Measurements from ENCODE around the gene ZNF595. TPM values are rescaled to one million over a fixed set of nuclear protein-coding genes. Genes with fewer than 3 reads are reported as not detected.
A peak's percentile ranks its signal among the peaks of the same experiment; 100 is the strongest.

Gene ZNF595
- total and polyA plus RNA-seq, 2 donors (not counting 1 experiment from before 2014, with no cell fraction given), result 16.8 to 18.9 TPM

DNA sequence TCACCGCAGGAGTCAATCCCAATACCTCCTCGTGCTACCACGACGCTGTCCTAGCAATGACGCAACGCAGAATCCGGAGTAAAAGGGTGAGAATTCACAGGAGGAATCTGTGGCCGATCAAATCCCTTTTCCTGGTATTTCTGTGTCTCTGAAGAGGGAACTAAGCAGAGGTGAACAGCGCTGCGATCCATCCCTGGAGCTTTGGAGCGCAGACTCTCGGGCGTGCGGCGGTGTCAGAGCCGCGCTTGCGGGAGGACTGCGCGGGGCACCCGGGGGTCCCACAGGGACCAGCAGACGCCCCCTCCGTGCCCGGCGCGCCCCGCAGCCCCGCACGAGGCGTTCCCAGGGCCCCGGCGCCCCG lies 53.9 kb downstream of the ZNF595 start:
- Mint-ChIP-seq H3K4me1 (peaks cover 2% of the 10 kb centered on the region), H3K9me3 (ENCODE audit: insufficient read depth) (peaks cover 12% of the 10 kb centered on the region), H3K4me3 (no peak overlapping the region), H3K27me3 (peaks cover 58% of the 10 kb centered on the region), H3K27ac (no peak overlapping the region)
- Histone ChIP-seq H4K20me1 (ENCODE audit: control insufficient read depth, insufficient read depth, low read length, poor library complexity, severe bottlenecking) (no peaks in the 10 kb centered on the region), H3K4me1 (ENCODE audit: control insufficient read depth in 2 of 2, insufficient read depth in 2 of 2, low read length in 2 of 2) (no peaks in the 10 kb centered on the region), H3K27me3 (replicated peaks in 1 of 4; ENCODE audit: control extremely low read depth in 1 of 4, control insufficient read depth in 3 of 4, insufficient read depth in 4 of 4, low read length in 3 of 4) (peaks cover 0 to 32% (median 16%) of the 10 kb centered on the region in 4 experiments), H3K27ac (ENCODE audit: low read length in 2 of 2) (no peak overlapping the region), H3K4me3 (ENCODE audit: control extremely low read depth in 1 of 5, extremely low read depth in 1 of 5, insufficient read depth in 1 of 5, low read depth in 2 of 5, low read length in 4 of 5) (no peak overlapping the region), H3K36me3 (replicated peaks in 1 of 2; ENCODE audit: control extremely low read depth in 1 of 2, control insufficient read depth in 1 of 2, extremely low read depth in 1 of 2, insufficient read depth in 2 of 2, low read length in 1 of 2) (no peaks in the 10 kb centered on the region), H2AFZ (ENCODE audit: insufficient read depth, low read depth, low read length, poor library complexity, severe bottlenecking) (no peak overlapping the region), H3K9ac (ENCODE audit: low read length) (no peak overlapping the region), H3K4me2 (replicated peaks; ENCODE audit: low read depth, low read length, poor library complexity, severe bottlenecking) (no peak overlapping the region), H3K79me2 (ENCODE audit: control insufficient read depth, insufficient read depth, low read length) (no peaks in the 10 kb centered on the region), H3K9me3 (ENCODE audit: control extremely low read depth in 1 of 3, control insufficient read depth in 2 of 3, insufficient read depth in 1 of 3, low read length in 2 of 3) (peaks cover 6 to 56% (median 16%) of the 10 kb centered on the region in 3 donors)
- ATAC-seq (ENCODE audit: low read depth) (no peak), DNase-seq (no peak)
- intact Hi-C loops (cut with micrococcal nuclease), result no loop called here
- ChIA-PET POLR2A (no interaction called here), CTCF (no interaction called here)
- 23% methylated on average over 33 of the region's 33 CpGs for WGBS (ENCODE audit: insufficient coverage)
- TF ChIP-seq, protein P1, sequence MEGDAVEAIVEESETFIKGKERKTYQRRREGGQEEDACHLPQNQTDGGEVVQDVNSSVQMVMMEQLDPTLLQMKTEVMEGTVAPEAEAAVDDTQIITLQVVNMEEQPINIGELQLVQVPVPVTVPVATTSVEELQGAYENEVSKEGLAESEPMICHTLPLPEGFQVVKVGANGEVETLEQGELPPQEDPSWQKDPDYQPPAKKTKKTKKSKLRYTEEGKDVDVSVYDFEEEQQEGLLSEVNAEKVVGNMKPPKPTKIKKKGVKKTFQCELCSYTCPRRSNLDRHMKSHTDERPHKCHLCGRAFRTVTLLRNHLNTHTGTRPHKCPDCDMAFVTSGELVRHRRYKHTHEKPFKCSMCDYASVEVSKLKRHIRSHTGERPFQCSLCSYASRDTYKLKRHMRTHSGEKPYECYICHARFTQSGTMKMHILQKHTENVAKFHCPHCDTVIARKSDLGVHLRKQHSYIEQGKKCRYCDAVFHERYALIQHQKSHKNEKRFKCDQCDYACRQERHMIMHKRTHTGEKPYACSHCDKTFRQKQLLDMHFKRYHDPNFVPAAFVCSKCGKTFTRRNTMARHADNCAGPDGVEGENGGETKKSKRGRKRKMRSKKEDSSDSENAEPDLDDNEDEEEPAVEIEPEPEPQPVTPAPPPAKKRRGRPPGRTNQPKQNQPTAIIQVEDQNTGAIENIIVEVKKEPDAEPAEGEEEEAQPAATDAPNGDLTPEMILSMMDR (IDR thresholded peaks at IDR 0.05), result no peak
- no peak for TF ChIP-seq EZH2 (IDR thresholded peaks at IDR 0.05; ENCODE audit: borderline replicate concordance, insufficient read depth, low read depth, low read length, poor library complexity, severe bottlenecking)

DNA sequence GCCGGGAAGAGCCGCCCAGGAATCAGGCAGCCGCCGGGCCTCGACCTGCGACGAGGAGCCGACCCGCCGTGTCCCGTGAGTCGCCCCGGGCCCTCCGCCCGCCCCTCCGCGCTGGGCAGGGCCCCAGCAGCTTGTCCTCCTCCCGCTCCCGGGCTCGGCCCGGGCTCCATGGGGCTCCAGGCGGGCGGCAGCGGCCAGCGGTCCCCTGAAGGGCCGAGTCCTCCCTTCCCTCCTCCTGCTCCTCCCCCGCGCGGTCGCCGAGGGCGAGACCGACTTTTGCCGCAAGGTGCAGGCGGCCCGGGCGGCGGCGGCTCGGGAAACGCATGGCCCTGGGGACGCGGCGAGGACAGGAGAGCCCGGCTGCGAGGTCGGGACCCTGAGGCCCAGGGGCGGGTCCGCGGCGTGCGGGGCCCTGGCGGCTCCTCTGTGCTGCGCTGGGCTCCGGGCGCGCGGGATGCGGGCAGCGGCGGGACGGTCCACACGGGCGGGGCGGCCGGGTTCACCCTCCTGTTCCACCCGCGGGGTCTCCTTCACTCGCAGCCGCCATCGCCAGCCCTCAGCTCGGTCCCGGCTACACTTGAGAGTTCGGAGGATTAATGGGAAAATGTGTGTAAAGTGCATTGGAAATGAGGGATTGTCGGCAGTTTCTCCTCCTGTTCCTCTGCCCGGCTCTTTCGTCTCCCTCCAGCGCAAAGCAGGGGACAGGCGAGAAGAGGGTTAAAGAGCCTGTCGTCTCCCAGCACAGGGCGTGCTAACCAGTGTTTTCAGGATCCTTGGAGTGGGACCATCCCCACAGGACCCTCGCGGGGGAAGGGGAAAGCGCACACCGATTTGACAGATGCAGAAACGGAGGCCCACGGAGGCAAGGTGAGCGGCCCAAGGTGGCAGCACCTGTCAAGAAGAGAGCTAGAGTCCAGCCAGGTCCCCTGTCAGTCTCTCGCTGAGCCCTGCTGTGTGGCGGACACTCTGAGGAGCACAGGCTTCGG lies 54.6 kb downstream of the ZNF595 start:
- peaks cover 58% of the 10 kb centered on the region for H3K27me3 Mint-ChIP-seq
- intact Hi-C loops (cut with micrococcal nuclease), result no loop called here

More for the DNA sequence above, 54.6 kb downstream of the ZNF595 start:
- WGBS (ENCODE audit: insufficient coverage), result 21% methylated on average over 91 of the region's 91 CpGs
- POLR2A ChIA-PET, result no interaction called here
- H3K27ac Mint-ChIP-seq, result no peak overlapping the region
- Histone ChIP-seq H3K27ac (ENCODE audit: low read length in 2 of 2) (no peak overlapping the region), H2AFZ (ENCODE audit: insufficient read depth, low read depth, low read length, poor library complexity, severe bottlenecking) (no peak overlapping the region), H3K4me2 (replicated peaks; ENCODE audit: low read depth, low read length, poor library complexity, severe bottlenecking) (peak overlapping the region; percentile 17), H4K20me1 (ENCODE audit: control insufficient read depth, insufficient read depth, low read length, poor library complexity, severe bottlenecking) (no peaks in the 10 kb centered on the region), H3K36me3 (replicated peaks in 1 of 2; ENCODE audit: control extremely low read depth in 1 of 2, control insufficient read depth in 1 of 2, extremely low read depth in 1 of 2, insufficient read depth in 2 of 2, low read length in 1 of 2) (no peaks in the 10 kb centered on the region), H3K4me1 (ENCODE audit: control insufficient read depth in 2 of 2, insufficient read depth in 2 of 2, low read length in 2 of 2) (no peaks in the 10 kb centered on the region), H3K79me2 (ENCODE audit: control insufficient read depth, insufficient read depth, low read length) (no peaks in the 10 kb centered on the region), H3K27me3 (replicated peaks in 1 of 4; ENCODE audit: control extremely low read depth in 1 of 4, control insufficient read depth in 3 of 4, insufficient read depth in 4 of 4, low read length in 3 of 4) (peaks cover 0 to 32% (median 16%) of the 10 kb centered on the region in 4 experiments), H3K9me3 (ENCODE audit: control extremely low read depth in 1 of 3, control insufficient read depth in 2 of 3, insufficient read depth in 1 of 3, low read length in 2 of 3) (peaks cover 5 to 60% (median 13%) of the 10 kb centered on the region in 3 donors), H3K4me3 (ENCODE audit: control extremely low read depth in 1 of 5, extremely low read depth in 1 of 5, insufficient read depth in 1 of 5, low read depth in 2 of 5, low read length in 4 of 5) (no peak overlapping the region), H3K9ac (ENCODE audit: low read length) (no peak overlapping the region)
- no peak for DNase-seq
- H3K4me1 Mint-ChIP-seq, result peaks cover 2% of the 10 kb centered on the region
- no peak for ATAC-seq (ENCODE audit: low read depth)
- TF ChIP-seq EZH2 (IDR thresholded peaks at IDR 0.05; ENCODE audit: borderline replicate concordance, insufficient read depth, low read depth, low read length, poor library complexity, severe bottlenecking), result no peak
- TF ChIP-seq, protein P1 (IDR thresholded peaks at IDR 0.05), result no peak
- H3K4me3 Mint-ChIP-seq, result no peak overlapping the region
- H3K9me3 Mint-ChIP-seq (ENCODE audit: insufficient read depth), result peaks cover 12% of the 10 kb centered on the region
- CTCF ChIA-PET, result no interaction called here
